NCI-H2171 treated with DMSO at 0.1 percent for 48 hours (cell line): Measurements from ENCODE around the gene SLC28A2.
A peak's percentile ranks its signal among the peaks of the same experiment; 100 is the strongest.
"Not testable (repeated sequence)": the region's sequence is repeated elsewhere in the genome, so short reads cannot be mapped to it uniquely, and the experiment has no call there.

Experiments
- DNase-seq: peaks from one replicate; lab custom pipeline; 2025; lab: John Stamatoyannopoulos, UW

SLC28A2 gene

DNA sequence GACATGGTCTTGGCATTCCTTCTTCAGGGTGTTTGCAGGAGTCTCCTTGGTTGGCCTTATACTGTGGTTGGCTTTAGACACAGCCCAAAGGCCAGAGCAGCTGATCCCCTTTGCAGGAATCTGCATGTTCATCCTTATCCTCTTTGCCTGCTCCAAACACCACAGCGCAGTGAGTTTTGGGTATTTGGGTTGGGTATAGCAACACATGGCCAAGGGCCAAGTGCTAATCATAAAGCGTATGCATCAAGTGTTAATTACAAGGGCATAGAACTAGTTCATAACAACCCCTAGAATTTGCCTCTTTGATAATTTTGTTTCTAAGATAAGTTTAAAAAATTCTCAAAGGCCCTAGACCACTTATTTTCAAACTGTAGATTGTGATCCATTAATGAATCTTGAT is 11.8 kb downstream of the SLC28A2 start:
- no peak for DNase-seq

GRCh38 chr15:45265506-45265905 is 13.5 kb downstream of the SLC28A2 start:
- DNase-seq: no peak

GRCh38 chr15:45268135-45268534 is 16.1 kb downstream of the SLC28A2 start:
- DNase-seq: no peak

GRCh38 chr15:45274636-45275380 is 22.8 kb downstream of the SLC28A2 start:
- no peak for DNase-seq

- peak; percentile 47 for DNase-seq
Measured at GRCh38 chr15:45276831-45277230, 24.8 kb downstream of the SLC28A2 start.

GRCh38 chr15:45279024-45279698 is 27.1 kb downstream of the SLC28A2 start:
- peak; percentile 98 for DNase-seq

GRCh38 chr15:45285413-45285812 is 33.4 kb downstream of the SLC28A2 start:
- no peak for DNase-seq

- no peak for DNase-seq
Measured at GRCh38 chr15:45287390-45287956, 35.4 kb downstream of the SLC28A2 start.

- DNase-seq: no peak
Measured at GRCh38 chr15:45288947-45289346, 36.9 kb downstream of the SLC28A2 start.

DNA sequence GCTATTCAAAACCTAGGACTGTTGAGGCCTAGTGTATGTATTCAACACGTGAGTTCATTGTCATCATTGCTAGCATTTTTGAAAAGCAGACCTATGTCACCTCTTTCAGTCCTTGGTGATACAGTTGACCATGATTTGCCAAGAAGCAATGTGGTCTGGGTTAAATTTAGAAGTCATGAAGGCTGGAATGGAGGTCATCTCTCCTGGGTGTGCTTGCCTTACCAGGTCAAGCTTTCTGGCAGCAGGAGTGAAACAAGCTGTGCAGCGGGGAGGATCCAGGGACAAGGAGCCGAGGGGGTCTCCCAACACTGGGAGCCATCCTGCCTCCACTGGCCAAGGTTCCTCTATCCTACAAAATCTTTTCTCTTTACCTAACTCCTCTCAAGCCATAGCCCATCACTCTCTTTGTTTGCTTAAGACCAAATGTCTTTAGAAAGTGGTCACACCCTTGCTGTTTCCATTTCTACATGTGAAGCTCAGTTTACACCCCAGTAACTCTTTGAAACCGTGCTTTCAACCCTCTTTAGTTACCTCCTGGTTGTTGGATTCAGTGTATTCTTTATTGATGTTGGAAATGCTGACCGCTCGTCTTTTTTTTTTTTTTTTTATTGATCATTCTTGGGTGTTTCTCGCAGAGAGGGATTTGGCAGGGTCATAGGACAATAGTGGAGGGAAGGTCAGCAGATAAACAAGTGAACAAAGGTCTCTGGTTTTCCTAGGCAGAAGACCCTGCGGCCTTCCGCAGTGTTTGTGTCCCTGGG is 40.0 kb downstream of the SLC28A2 start:
- DNase-seq: no peak

- not testable (repeated sequence) for DNase-seq
Measured at GRCh38 chr15:45293326-45293725, 41.3 kb downstream of the SLC28A2 start.

DNA sequence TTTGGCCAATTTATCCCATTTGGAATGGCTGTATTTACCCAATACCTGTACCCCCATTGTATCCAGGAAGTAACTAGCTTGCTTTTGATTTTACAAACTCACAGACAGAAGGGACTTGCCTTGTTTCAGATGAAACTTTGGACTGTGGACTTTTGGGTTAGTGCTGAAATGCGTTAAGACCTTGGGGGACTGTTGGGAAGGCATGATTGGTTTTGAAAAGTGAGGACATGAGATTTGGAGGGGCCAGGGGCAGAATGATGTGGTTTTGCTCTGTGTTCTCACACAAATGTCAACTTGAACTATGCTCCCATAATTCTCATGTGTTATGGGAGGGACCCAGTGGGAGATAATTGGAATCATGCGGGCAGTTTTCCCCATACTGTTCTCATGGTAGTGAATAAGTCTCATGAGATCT is 46.9 kb downstream of the SLC28A2 start:
- not testable (repeated sequence) for DNase-seq

DNA sequence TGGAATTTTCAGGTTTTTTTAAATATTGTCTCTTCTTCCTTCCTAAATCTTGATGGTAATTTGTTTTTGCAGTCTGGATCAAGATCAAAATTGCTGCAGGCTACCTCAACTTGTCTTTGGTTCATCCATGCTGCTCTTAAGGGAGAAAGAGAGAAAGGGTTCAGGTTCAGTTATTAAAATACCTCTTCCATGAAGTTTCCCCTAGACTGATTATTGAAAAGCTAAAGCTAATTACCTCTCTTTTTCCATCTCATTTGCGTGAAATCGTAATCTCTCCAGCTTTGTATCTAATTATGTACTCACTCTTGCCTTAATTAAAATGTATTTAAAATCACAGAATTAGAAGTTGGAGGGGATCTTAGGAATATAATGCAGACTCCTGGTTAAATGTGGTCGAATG is 52.7 kb downstream of the SLC28A2 start:
- no peak for DNase-seq

DNA sequence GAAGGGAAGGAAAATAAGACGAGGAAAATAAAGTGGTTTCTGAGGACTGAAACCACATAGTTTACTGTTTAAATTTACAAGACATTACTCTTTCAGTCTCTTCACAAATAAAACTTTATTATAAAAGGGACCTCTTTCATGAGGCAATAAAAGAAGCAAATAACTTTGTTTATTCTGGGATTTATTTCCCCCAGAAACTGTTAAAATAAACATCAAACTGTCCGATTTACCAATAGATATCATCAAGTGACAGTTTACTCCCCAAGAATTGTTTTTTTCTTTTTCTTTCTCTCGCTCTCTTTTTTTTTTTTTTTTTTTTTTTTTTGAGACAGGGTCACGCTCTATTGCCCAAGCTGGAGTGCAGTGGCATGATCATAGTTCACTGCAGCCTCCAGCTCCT is 54.1 kb downstream of the SLC28A2 start:
- DNase-seq: no peak

- DNase-seq: peak; percentile 39
Measured at GRCh38 chr15:45307230-45307924, 55.3 kb downstream of the SLC28A2 start.

GRCh38 chr15:45314117-45314516 is 62.1 kb downstream of the SLC28A2 start:
- not testable (repeated sequence) for DNase-seq

GRCh38 chr15:45314960-45315359 is 62.9 kb downstream of the SLC28A2 start:
- no peak for DNase-seq

- DNase-seq: no peak
Measured at GRCh38 chr15:45319472-45320214, 67.6 kb downstream of the SLC28A2 start.

GRCh38 chr15:45320581-45321205 is 68.7 kb downstream of the SLC28A2 start:
- no peak for DNase-seq

DNA sequence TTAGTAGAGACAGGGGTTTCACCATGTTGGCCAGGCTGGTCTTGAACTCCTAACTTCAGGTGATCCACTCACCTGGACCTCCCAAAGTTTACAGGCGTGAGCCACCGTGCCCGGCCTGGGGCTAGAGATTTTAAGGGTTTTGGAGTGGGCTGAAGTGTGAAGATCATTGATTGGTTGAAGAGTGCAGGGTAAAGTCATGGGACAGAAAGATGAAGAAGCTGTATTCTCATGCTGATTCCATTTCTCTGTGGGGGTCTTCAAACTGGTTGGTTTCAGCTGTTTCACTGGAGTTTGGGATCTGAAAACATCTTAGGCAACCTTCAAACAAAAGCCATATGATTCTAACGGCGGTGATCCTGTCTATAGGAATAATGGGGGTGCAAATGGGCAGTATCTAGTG is 74.2 kb downstream of the SLC28A2 start:
- no peak for DNase-seq

DNA sequence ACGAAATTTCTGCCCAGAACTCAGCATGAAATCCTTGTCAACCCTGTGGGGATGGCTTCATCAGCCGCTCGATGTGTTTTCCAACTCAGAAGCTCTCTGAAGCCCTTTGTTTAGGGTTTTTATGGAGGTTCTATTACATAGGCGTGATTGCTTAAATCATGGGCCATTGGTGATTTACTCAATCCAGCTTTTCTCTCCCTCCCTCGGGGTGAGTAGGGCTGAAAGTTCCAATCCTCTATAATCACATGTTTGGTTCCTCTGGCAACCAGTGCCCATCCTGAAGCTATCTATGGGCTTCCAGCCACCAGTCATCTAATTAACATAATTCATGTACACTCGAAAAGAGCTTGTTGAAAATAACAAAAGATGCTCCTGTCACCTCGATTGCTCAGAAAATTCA is 74.7 kb downstream of the SLC28A2 start:
- no peak for DNase-seq
